VCaP (cell line): ENCODE data around the gene LIME1.
A peak's percentile ranks its signal among the peaks of the same experiment; 100 is the strongest.

Source experiments
- H3K27ac ChIP-seq: fragments of 450-650 bp; 2 replicates; pipeline ENCODE4 v1.5.1; 2017
- CTCF ChIP-seq: fragments of 450-650 bp; conservative IDR thresholded peaks from 2 replicates; pipeline ENCODE4 v1.5.1; 2017; ENCODE audit warnings: mild to moderate bottlenecking, moderate library complexity

Gene LIME1

GRCh38 chr20:63703471-63703975 is 32.9 kb upstream of the LIME1 start:
- TF ChIP-seq CTCF: no peak
- no peak overlapping the region for H3K27ac ChIP-seq

- H3K27ac ChIP-seq: no peak overlapping the region
- TF ChIP-seq CTCF: no peak
Measured at GRCh38 chr20:63703976-63704748, 32.3 kb upstream of the LIME1 start.

- H3K27ac ChIP-seq: no peak overlapping the region
- TF ChIP-seq CTCF: no peak
Measured at GRCh38 chr20:63704749-63705117, 31.7 kb upstream of the LIME1 start.

- TF ChIP-seq CTCF: no peak
- H3K27ac ChIP-seq: peak overlapping the region; percentile 96
Measured at GRCh38 chr20:63705232-63706026, 31.0 kb upstream of the LIME1 start.

GRCh38 chr20:63706027-63706695 is 30.3 kb upstream of the LIME1 start:
- peak overlapping the region; percentile 96 for H3K27ac ChIP-seq
- no peak for TF ChIP-seq CTCF

GRCh38 chr20:63706852-63707557 is 29.5 kb upstream of the LIME1 start:
- H3K27ac ChIP-seq: peak overlapping the region; percentile 96

More at GRCh38 chr20:63706852-63707557, 29.5 kb upstream of the LIME1 start:
- TF ChIP-seq CTCF: peak; percentile 73
